BLaER1 treated with 17β-estradiol and CSF1 and Interleukin-3, amounts not matched to agents 10 nM and 100 nM (cell line): ENCODE measurements around the gene ASB3.
"Not testable (repeated sequence)": the region's sequence is repeated elsewhere in the genome, so short reads cannot be mapped to it uniquely, and the experiment has no call there.

Source experiments
- H3K27ac ChIP-seq, 11 experiments: shearing (Covaris generic); formaldehyde crosslinking; 2 replicates each; pipeline ENCODE4 v1.8.1; 2022
- H3K27me3 ChIP-seq, 11 experiments: shearing (Covaris generic); formaldehyde crosslinking; 2 replicates each; pipeline ENCODE4 v1.8.1; 2022
- H3K36me3 ChIP-seq, 11 experiments: shearing (Covaris generic); formaldehyde crosslinking; 2 replicates each; pipeline ENCODE4 v1.8.1; 2022
- H3K4me1 ChIP-seq, 10 experiments: shearing (Covaris generic); formaldehyde crosslinking; 2 replicates each; pipeline ENCODE4 v1.8.1; 2022
- H3K4me2 ChIP-seq, 11 experiments: shearing (Covaris generic); formaldehyde crosslinking; 2 replicates each; pipeline ENCODE4 v1.8.1; 2022
- H3K4me3 ChIP-seq, 10 experiments: shearing (Covaris generic); formaldehyde crosslinking; 2 replicates each; pipeline ENCODE4 v1.8.1; 2022
- H3K9ac ChIP-seq, 11 experiments: shearing (Covaris generic); formaldehyde crosslinking; 2 replicates each; pipeline ENCODE4 v1.8.1; 2022
- H3K9me3 ChIP-seq, 11 experiments: shearing (Covaris generic); formaldehyde crosslinking; replicated peaks in 1 of 11; 2 replicates each; pipeline ENCODE4 v1.8.1; 2022
- H4K20me1 ChIP-seq, 11 experiments: shearing (Covaris generic); formaldehyde crosslinking; 2 replicates each; pipeline ENCODE4 v1.8.1; 2022
- Cebpa-rat ChIP-seq, 11 experiments: shearing (Covaris generic); IDR thresholded peaks; 2 replicates each; pipeline ENCODE4 v1.8.1; 2022

The ASB3 gene

GRCh38 chr2:53778536-53779162 is 8.1 kb downstream of the ASB3 start:
- peaks cover 0 to 33% (median 2%) of the 10 kb centered on the region in 10 experiments; a peak in 8 of 20 replicates for H3K4me1 ChIP-seq
- H3K9me3 ChIP-seq, result no peaks in the 10 kb centered on the region; a peak in 1 of 22 replicates
- peak overlapping the region in 3 of 11 experiments; percentile 3 to 53 (median 38); a peak in 2 of 22 replicates for H3K27ac ChIP-seq
- H3K9ac ChIP-seq, result no peak overlapping the region
- no peak for TF ChIP-seq Cebpa-rat (IDR thresholded peaks at IDR 0.05)
- H4K20me1 ChIP-seq, result peaks cover 0 to 18% (median 6%) of the 10 kb centered on the region in 11 experiments; a peak in 11 of 22 replicates
- no peak overlapping the region for H3K4me3 ChIP-seq
- H3K36me3 ChIP-seq, result peaks cover 18 to 96% (median 69%) of the 10 kb centered on the region in 11 experiments; a peak in 21 of 22 replicates
- peak overlapping the region in 2 of 11 experiments; percentile 61 to 65; a peak in 4 of 22 replicates for H3K4me2 ChIP-seq
- no peaks in the 10 kb centered on the region for H3K27me3 ChIP-seq

GRCh38 chr2:53777134-53777533 is 9.6 kb downstream of the ASB3 start:
- Histone ChIP-seq H3K27me3 (no peaks in the 10 kb centered on the region), H3K27ac (no peak overlapping the region), H3K9me3 (no peaks in the 10 kb centered on the region; a peak in 1 of 22 replicates), H3K36me3 (peaks cover 22 to 90% (median 67%) of the 10 kb centered on the region in 11 experiments; a peak in 21 of 22 replicates), H4K20me1 (peaks cover 0 to 18% (median 6%) of the 10 kb centered on the region in 11 experiments; a peak in 11 of 22 replicates), H3K4me1 (peaks cover 0 to 27% (median 0%) of the 10 kb centered on the region in 10 experiments; a peak in 5 of 20 replicates), H3K9ac (no peak overlapping the region), H3K4me2 (0 out of 22 replicates have a peak overlapping the region, but pooled peaks of 1 of the 11 experiments have one; percentile 0), H3K4me3 (no peak overlapping the region)
- no peak for TF ChIP-seq Cebpa-rat (IDR thresholded peaks at IDR 0.05)

DNA sequence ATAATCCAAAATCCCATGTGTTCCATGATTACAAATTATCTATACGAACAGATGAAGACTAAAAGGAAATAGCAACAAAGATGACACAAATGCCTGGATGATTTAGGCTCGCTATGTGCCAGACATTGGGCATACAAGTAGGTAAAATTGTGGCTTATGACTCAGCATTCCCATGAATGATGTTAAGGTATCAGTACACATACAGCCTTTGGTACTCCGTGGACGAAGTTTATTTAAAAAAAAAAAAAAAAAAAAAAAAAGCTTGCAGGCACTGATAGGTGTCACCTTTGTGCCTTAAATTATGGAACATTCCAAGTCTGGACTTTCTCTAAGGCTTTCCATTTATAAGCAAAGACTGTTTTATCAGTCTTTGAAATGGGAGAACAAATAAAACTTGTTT is 16.5 kb downstream of the ASB3 start:
- Histone ChIP-seq H3K36me3 (peaks cover 10 to 31% (median 16%) of the 10 kb centered on the region in 11 experiments; a peak in 16 of 22 replicates), H3K27ac (no peak overlapping the region), H3K9me3 (no peaks in the 10 kb centered on the region), H3K27me3 (no peaks in the 10 kb centered on the region), H3K9ac (no peak overlapping the region), H3K4me1 (peaks cover 16 to 28% (median 20%) of the 10 kb centered on the region in 10 experiments), H3K4me2 (no peak overlapping the region), H4K20me1 (peaks cover 0 to 12% (median 0%) of the 10 kb centered on the region in 11 experiments; a peak in 3 of 22 replicates), H3K4me3 (no peak overlapping the region)
- TF ChIP-seq Cebpa-rat (IDR thresholded peaks at IDR 0.05), result no peak

DNA sequence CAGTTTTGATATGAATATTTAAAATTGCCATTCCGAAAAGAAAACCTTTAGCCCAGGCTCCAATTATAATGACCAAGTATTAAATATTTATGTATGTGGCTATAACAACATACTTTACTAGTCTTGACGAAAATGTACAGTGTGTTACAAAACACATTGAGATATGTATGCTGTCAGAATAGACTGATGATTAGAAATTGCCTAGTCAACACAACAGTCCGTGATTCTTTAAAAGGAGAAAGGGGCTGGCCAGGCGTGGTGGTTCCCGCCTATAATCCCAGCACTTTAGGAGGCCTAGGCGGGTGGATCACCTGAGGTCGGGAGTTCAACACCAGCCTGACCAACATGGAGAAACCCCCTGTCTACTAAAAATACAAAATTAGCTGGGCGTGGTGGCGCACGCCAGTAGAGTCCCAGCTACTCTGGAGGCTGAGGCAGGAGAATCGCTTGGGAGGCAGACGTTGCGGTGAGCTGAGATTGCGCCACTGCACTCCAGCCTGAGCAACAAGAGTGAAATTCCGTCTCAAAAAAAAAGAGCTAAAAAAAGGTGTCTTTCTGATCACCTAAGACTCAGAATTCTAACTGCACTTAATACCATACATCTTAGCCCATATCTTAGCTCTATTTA is 17.3 kb downstream of the ASB3 start:
- Histone ChIP-seq H3K27ac (no peak overlapping the region), H3K27me3 (no peaks in the 10 kb centered on the region), H3K36me3 (peaks cover 12 to 31% (median 22%) of the 10 kb centered on the region in 11 experiments; a peak in 18 of 22 replicates), H3K4me2 (peak overlapping the region in 10 of 11 experiments; percentile 67 to 97 (median 80); a peak in 20 of 22 replicates), H3K4me1 (peaks cover 16 to 28% (median 20%) of the 10 kb centered on the region in 10 experiments), H3K4me3 (peak overlapping the region in 3 of 10 experiments; percentile 76 to 83 (median 82); a peak in 2 of 20 replicates), H3K9ac (no peak overlapping the region), H4K20me1 (peaks cover 0 to 12% (median 0%) of the 10 kb centered on the region in 11 experiments; a peak in 3 of 22 replicates), H3K9me3 (no peaks in the 10 kb centered on the region)
- TF ChIP-seq Cebpa-rat (IDR thresholded peaks at IDR 0.05), result no peak

GRCh38 chr2:53768242-53768542 is 18.6 kb downstream of the ASB3 start:
- H3K4me2 ChIP-seq, result peak overlapping the region; percentile 67 to 97 (median 81)
- H3K4me3 ChIP-seq, result peak overlapping the region; percentile 76 to 90 (median 84)
- H3K27me3 ChIP-seq, result no peaks in the 10 kb centered on the region
- no peaks in the 10 kb centered on the region for H3K9me3 ChIP-seq
- peak overlapping the region in 10 of 11 experiments; percentile 71 to 91 (median 86); a peak in 20 of 22 replicates for H3K27ac ChIP-seq
- H3K9ac ChIP-seq, result peak overlapping the region; percentile 83 to 92 (median 88)
- no peaks in the 10 kb centered on the region; a peak in 1 of 22 replicates for H4K20me1 ChIP-seq
- peaks cover 8 to 31% (median 22%) of the 10 kb centered on the region in 11 experiments for H3K36me3 ChIP-seq
- no peak for TF ChIP-seq Cebpa-rat (IDR thresholded peaks at IDR 0.05)
- peaks cover 16 to 28% (median 20%) of the 10 kb centered on the region in 10 experiments for H3K4me1 ChIP-seq

DNA sequence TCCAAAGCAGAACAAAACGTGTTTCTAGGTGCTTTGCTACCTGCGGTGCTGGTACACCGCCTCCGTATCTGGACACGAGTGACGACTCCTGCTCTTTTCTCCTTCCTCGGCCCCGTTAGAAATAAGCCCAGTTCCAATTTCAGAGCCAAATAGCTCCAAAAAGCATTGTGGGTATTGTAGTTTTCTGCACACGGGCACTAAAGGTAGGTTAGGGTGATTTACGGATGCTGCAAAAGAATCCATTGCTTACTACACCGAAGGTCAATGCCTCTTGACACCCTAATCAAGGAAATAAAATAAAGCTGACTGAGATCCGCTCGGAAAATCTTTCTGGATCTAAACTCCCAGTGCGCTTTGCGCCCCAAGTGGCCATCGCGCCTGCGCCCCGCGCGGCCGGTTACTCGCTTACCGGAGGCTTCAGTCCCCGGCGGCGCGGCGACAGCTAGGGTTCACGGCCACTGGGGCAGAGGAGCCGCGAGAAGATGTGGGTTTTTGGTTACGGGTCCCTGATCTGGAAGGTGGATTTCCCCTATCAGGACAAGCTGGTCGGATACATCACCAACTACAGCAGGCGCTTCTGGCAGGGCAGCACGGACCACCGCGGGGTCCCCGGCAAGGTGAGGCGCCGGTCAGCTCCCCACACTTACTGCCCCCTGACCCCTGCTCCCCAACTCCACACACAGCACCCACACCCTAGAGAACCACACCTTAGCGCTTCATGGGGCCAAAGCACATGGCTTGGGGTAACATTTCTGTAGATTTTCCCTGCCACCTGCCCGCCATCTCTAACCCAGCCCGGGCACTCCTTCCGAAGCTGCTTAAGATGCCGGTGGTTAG is 19.1 kb downstream of the ASB3 start, which contains the start of gene CHAC2:
CHAC2 (plus strand) TSS at position 400 of the 837 bp plus-strand sequence; CDS start at position 483, 83 bp downstream.
- Histone ChIP-seq H3K36me3 (peaks cover 13 to 36% (median 27%) of the 10 kb centered on the region in 11 experiments), H3K4me3 (peak within 1 kb of the TSS; percentile 76 to 90 (median 84)), H3K9me3 (no peaks in the 10 kb centered on the region), H3K27ac (peak within 1 kb of the TSS; percentile 62 to 91 (median 86); a peak in 21 of 22 replicates), H3K4me2 (peak within 1 kb of the TSS; percentile 67 to 97 (median 81)), H3K27me3 (no peaks in the 10 kb centered on the region), H3K4me1 (peaks cover 16 to 28% (median 20%) of the 10 kb centered on the region in 10 experiments), H3K9ac (peak within 1 kb of the TSS; percentile 83 to 92 (median 88)), H4K20me1 (no peaks in the 10 kb centered on the region; a peak in 1 of 22 replicates)
- TF ChIP-seq Cebpa-rat (IDR thresholded peaks at IDR 0.05), result no peak

DNA sequence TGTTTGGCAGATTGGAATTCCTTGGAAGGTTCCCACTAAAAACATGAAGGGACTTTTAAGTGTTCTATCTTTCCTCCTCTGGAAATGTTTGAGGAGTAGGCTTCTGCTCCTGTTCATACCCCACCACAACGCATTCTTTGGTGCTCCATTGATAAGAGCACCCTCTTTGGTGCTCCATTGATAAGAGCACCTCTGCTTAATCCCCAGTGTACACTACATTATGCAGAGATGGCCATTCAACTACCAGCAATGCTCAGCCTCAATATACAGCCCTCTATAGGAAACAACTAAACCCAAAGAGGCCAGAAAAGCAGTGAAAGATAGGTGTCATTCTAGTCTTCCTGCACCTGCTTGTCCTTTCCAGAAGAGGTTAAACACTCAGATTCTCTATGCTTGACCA is 21.0 kb downstream of the ASB3 start:
- Histone ChIP-seq H3K4me1 (peaks cover 16 to 28% (median 20%) of the 10 kb centered on the region in 10 experiments), H3K9ac (no peak overlapping the region), H3K9me3 (no peaks in the 10 kb centered on the region), H3K4me3 (no peak overlapping the region), H3K27ac (no peak overlapping the region), H4K20me1 (no peaks in the 10 kb centered on the region; a peak in 1 of 22 replicates), H3K4me2 (no peak overlapping the region), H3K27me3 (no peaks in the 10 kb centered on the region), H3K36me3 (peaks cover 30 to 48% (median 41%) of the 10 kb centered on the region in 11 experiments)
- no peak for TF ChIP-seq Cebpa-rat (IDR thresholded peaks at IDR 0.05)

- H3K4me3 ChIP-seq, H4K20me1 ChIP-seq, H3K4me2 ChIP-seq, H3K27ac ChIP-seq, H3K27me3 ChIP-seq, H3K9ac ChIP-seq, H3K9me3 ChIP-seq, H3K4me1 ChIP-seq: not testable (repeated sequence)
- peaks cover 57 to 77% (median 65%) of the 10 kb centered on the region in 11 experiments for H3K36me3 ChIP-seq
These were observed 29.5 kb downstream of the ASB3 start for GRCh38 chr2:53757206-53757605.
